ENCODE data around the gene KMT2B. TPM values are rescaled to one million over a fixed set of nuclear protein-coding genes. Genes with fewer than 3 reads are reported as not detected.

The KMT2B gene
- total RNA-seq, 1 donor from 2014 or later: 12.6 TPM

DNA sequence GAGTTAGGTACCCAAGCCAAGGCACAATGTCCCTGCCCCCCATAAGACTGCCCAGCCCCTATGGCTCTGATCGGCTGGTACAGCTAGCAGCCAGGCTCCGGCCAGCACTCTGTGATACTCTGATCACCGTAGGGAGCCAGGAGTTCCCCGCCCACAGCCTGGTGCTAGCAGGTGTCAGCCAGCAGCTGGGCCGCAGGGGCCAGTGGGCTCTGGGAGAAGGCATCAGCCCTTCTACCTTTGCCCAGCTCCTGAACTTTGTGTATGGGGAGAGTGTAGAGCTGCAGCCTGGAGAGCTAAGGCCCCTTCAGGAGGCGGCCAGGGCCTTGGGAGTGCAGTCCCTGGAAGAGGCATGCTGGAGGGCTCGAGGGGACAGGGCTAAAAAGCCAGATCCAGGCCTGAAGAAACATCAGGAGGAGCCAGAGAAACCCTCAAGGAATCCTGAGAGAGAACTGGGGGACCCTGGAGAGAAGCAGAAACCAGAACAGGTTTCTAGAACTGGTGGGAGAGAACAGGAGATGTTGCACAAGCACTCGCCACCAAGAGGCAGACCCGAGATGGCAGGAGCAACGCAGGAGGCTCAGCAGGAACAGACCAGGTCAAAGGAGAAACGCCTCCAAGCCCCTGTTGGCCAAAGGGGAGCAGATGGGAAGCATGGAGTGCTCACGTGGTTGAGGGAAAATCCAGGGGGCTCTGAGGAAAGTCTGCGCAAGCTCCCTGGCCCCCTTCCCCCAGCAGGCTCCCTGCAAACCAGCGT lies 3.0 kb upstream of the KMT2B start:
- no peak overlapping the region for H3K4me3 ChIP-seq
- H3K27ac Mint-ChIP-seq: peak overlapping the region; percentile 32
- H3K9me3 Mint-ChIP-seq: no peaks in the 10 kb centered on the region
- TF ChIP-seq EZH2phosphoT487 (IDR thresholded peaks at IDR 0.05): no peak
- TF ChIP-seq EZH2 (IDR thresholded peaks at IDR 0.05): no peak
- TF ChIP-seq CTCF (IDR thresholded peaks at IDR 0.05): no peak
- H3F3A ChIP-seq (ENCODE audit: low read depth): peaks cover 19% of the 10 kb centered on the region
- H3K9me3 ChIP-seq (ENCODE audit: low read depth): no peaks in the 10 kb centered on the region
- H3K4me1 Mint-ChIP-seq: peaks cover 46% of the 10 kb centered on the region
- no peaks in the 10 kb centered on the region for H3K36me3 ChIP-seq
- peaks cover 17% of the 10 kb centered on the region for H3K79me2 ChIP-seq (ENCODE audit: low read depth)
- no peak overlapping the region for H3K9ac ChIP-seq
- peak overlapping the region; percentile 93 for H3K4me2 ChIP-seq
- H3K36me3 Mint-ChIP-seq: peaks cover 4% of the 10 kb centered on the region
- H3K4me1 ChIP-seq: peaks cover 22% of the 10 kb centered on the region
- DNase-seq (ENCODE audit: low spot score): peak; percentile 42
- H2AFZ ChIP-seq (replicated peaks): no peak overlapping the region
- H3K27me3 ChIP-seq: peaks cover 8% of the 10 kb centered on the region
- peaks cover 11% of the 10 kb centered on the region for H3K27me3 Mint-ChIP-seq (ENCODE audit: insufficient read depth, low read depth)
- H3K4me3 Mint-ChIP-seq: peak overlapping the region; percentile 76
- no peak overlapping the region for H3K27ac ChIP-seq
- peaks cover 19% of the 10 kb centered on the region for H4K20me1 ChIP-seq (ENCODE audit: low read depth)

DNA sequence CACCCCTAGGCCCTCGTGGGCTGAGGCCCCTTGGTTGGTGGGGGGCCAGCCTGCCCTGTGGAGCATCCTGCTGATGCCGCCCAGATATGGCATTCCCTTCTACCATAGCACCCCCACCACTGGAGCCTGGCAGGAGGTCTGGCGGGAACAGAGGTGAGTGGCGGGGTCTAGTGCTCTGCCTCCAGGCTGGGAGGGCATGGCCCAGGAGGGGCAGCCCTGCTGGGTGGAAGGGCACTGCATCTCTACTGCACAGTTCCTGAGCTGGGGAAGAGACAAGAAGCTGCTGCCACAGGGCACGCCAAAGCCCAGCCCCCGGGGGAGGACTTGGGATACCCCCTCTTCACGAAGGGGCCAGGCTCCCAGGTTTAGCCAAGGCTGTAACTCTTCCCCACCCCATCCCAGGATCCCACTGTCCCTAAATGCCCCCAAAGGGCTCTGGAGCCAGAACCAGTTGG lies 2.4 kb upstream of the KMT2B start:
- H3K36me3 Mint-ChIP-seq: peaks cover 7% of the 10 kb centered on the region
- H3K4me1 ChIP-seq: peaks cover 22% of the 10 kb centered on the region
- H3K27me3 ChIP-seq: peaks cover 8% of the 10 kb centered on the region
- H3K9me3 Mint-ChIP-seq: no peaks in the 10 kb centered on the region
- peaks cover 22% of the 10 kb centered on the region for H3K79me2 ChIP-seq (ENCODE audit: low read depth)
- peaks cover 19% of the 10 kb centered on the region for H3F3A ChIP-seq (ENCODE audit: low read depth)
- peak overlapping the region; percentile 58 for H3K4me3 ChIP-seq
- no peaks in the 10 kb centered on the region for H3K36me3 ChIP-seq
- peaks cover 13% of the 10 kb centered on the region for H3K27me3 Mint-ChIP-seq (ENCODE audit: insufficient read depth, low read depth)
- TF ChIP-seq EZH2 (IDR thresholded peaks at IDR 0.05) (no peak), CTCF (IDR thresholded peaks at IDR 0.05) (no peak), EZH2phosphoT487 (IDR thresholded peaks at IDR 0.05) (no peak)
- H3K27ac Mint-ChIP-seq: no peak overlapping the region
- peak overlapping the region; percentile 93 for H3K4me2 ChIP-seq
- no peak overlapping the region for H2AFZ ChIP-seq (replicated peaks)
- no peaks in the 10 kb centered on the region for H3K9me3 ChIP-seq (ENCODE audit: low read depth)
- peaks cover 46% of the 10 kb centered on the region for H3K4me1 Mint-ChIP-seq
- H3K9ac ChIP-seq: no peak overlapping the region
- DNase-seq (ENCODE audit: low spot score): no peak
- H3K27ac ChIP-seq: no peak overlapping the region
- H4K20me1 ChIP-seq (ENCODE audit: low read depth): peaks cover 24% of the 10 kb centered on the region
- peak overlapping the region; percentile 90 for H3K4me3 Mint-ChIP-seq

DNA sequence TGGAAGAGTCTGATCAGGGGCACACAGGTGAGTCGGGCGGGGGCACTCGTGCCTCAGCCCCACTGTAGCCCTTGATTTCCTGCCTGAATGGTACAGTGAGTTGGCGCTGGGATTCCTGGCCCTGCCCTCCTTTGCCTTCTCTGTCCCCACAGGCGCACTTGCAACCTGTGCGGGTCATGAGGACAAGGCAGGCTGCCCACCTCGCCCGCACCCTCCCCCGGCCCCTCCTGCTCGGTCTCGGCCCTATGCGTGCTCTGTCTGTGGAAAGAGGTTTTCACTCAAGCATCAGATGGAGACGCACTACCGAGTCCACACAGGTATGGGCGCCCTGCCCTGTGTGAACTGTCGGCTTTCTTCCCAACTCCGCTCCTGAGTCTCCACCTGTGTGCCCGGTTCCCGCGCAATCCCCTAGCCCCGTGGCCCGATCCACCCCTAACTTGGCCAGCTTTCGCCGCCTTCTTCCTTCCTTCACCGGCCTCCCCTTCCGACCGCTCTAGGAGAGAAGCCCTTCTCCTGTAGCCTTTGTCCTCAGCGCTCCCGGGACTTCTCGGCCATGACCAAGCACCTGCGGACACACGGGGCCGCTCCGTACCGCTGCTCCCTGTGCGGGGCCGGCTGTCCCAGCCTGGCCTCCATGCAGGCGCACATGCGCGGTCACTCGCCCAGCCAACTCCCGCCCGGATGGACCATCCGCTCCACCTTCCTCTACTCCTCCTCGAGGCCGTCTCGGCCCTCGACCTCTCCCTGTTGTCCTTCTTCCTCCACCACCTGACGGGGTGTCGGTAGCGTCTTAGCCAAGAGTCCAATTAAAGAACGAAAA lies 1.6 kb upstream of the KMT2B start:
- peaks cover 28% of the 10 kb centered on the region for H4K20me1 ChIP-seq (ENCODE audit: low read depth)
- peaks cover 19% of the 10 kb centered on the region for H3F3A ChIP-seq (ENCODE audit: low read depth)
- H3K4me1 ChIP-seq: peaks cover 22% of the 10 kb centered on the region
- H3K9me3 Mint-ChIP-seq: no peaks in the 10 kb centered on the region
- no peak overlapping the region for H3K9ac ChIP-seq
- H3K79me2 ChIP-seq (ENCODE audit: low read depth): peaks cover 22% of the 10 kb centered on the region
- no peaks in the 10 kb centered on the region for H3K9me3 ChIP-seq (ENCODE audit: low read depth)
- H3K27ac Mint-ChIP-seq: peak overlapping the region; percentile 97
- peaks cover 7% of the 10 kb centered on the region for H3K36me3 Mint-ChIP-seq
- H3K4me1 Mint-ChIP-seq: peaks cover 43% of the 10 kb centered on the region
- TF ChIP-seq CTCF (IDR thresholded peaks at IDR 0.05) (no peak), EZH2phosphoT487 (IDR thresholded peaks at IDR 0.05) (no peak), EZH2 (IDR thresholded peaks at IDR 0.05) (peak; percentile 61)
- peaks cover 8% of the 10 kb centered on the region for H3K27me3 ChIP-seq
- peak overlapping the region; percentile 90 for H3K4me3 Mint-ChIP-seq
- peaks cover 12% of the 10 kb centered on the region for H3K27me3 Mint-ChIP-seq (ENCODE audit: insufficient read depth, low read depth)
- no peak overlapping the region for H3K27ac ChIP-seq
- peak overlapping the region; percentile 89 for H2AFZ ChIP-seq (replicated peaks)
- H3K4me2 ChIP-seq: peak overlapping the region; percentile 93
- H3K36me3 ChIP-seq: no peaks in the 10 kb centered on the region
- H3K4me3 ChIP-seq: peak overlapping the region; percentile 58
- DNase-seq (ENCODE audit: low spot score): peak; percentile 17
